ENCODE measurements around the gene PRELP.
"Not testable (repeated sequence)": the region's sequence is repeated elsewhere in the genome, so short reads cannot be mapped to it uniquely, and the experiment has no call there.

- TF ChIP-seq, protein P1, sequence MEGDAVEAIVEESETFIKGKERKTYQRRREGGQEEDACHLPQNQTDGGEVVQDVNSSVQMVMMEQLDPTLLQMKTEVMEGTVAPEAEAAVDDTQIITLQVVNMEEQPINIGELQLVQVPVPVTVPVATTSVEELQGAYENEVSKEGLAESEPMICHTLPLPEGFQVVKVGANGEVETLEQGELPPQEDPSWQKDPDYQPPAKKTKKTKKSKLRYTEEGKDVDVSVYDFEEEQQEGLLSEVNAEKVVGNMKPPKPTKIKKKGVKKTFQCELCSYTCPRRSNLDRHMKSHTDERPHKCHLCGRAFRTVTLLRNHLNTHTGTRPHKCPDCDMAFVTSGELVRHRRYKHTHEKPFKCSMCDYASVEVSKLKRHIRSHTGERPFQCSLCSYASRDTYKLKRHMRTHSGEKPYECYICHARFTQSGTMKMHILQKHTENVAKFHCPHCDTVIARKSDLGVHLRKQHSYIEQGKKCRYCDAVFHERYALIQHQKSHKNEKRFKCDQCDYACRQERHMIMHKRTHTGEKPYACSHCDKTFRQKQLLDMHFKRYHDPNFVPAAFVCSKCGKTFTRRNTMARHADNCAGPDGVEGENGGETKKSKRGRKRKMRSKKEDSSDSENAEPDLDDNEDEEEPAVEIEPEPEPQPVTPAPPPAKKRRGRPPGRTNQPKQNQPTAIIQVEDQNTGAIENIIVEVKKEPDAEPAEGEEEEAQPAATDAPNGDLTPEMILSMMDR (IDR thresholded peaks at IDR 0.05): not testable (repeated sequence)
- not testable (repeated sequence) for TF ChIP-seq POLR2A (IDR thresholded peaks at IDR 0.05)
These were observed 28.0 kb upstream of the PRELP start for GRCh38 chr1:203447598-203447997.
